ENCODE results near the gene CCDC73.

DNA sequence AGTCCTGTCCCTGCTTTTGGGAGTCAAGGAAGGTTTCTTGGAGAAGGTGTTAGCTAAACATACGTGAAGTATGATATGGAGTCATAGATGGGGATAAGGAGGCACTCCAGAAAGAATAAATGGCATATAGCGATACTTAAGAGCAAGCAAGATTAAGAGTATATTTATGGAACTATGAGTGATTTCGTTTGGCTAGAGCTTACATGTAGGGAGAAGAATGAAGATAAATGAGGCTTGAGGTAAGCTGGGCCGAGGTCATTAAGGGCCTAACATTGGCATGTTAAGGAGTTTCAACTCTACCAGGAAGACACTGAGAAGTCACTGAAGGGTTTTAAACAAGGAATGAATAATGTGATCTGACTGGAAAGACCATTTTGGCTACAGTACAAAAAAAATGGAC lies 177.6 kb downstream of the CCDC73 start:
- TF ChIP-seq, protein P1, sequence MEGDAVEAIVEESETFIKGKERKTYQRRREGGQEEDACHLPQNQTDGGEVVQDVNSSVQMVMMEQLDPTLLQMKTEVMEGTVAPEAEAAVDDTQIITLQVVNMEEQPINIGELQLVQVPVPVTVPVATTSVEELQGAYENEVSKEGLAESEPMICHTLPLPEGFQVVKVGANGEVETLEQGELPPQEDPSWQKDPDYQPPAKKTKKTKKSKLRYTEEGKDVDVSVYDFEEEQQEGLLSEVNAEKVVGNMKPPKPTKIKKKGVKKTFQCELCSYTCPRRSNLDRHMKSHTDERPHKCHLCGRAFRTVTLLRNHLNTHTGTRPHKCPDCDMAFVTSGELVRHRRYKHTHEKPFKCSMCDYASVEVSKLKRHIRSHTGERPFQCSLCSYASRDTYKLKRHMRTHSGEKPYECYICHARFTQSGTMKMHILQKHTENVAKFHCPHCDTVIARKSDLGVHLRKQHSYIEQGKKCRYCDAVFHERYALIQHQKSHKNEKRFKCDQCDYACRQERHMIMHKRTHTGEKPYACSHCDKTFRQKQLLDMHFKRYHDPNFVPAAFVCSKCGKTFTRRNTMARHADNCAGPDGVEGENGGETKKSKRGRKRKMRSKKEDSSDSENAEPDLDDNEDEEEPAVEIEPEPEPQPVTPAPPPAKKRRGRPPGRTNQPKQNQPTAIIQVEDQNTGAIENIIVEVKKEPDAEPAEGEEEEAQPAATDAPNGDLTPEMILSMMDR (IDR thresholded peaks at IDR 0.05; ENCODE audit: low read depth, low read length, poor library complexity, severe bottlenecking): no peak
- TF ChIP-seq EZH2phosphoT487 (IDR thresholded peaks at IDR 0.05; ENCODE audit: borderline replicate concordance, low read length): no peak
